NCI-H2196 treated with DMSO at 0.1 percent for 48 hours (cell line): ENCODE data around the gene BANF2.

ENCODE experiments used
- DNase-seq: peaks from one replicate; lab custom pipeline; 2025; ENCODE audit not compliant: unreplicated experiment; lab: John Stamatoyannopoulos, UW

Gene BANF2

GRCh38 chr20:17663486-17663885 lies 36.3 kb upstream of the BANF2 start:
- no peak for DNase-seq

GRCh38 chr20:17664025-17664633 lies 35.6 kb upstream of the BANF2 start:
- no peak for DNase-seq

- DNase-seq: no peak
These were observed 34.0 kb upstream of the BANF2 start for GRCh38 chr20:17665756-17666155.

- DNase-seq: no peak
These were observed 33.3 kb upstream of the BANF2 start for GRCh38 chr20:17666481-17666880.

- no peak for DNase-seq
These were observed 32.3 kb upstream of the BANF2 start for GRCh38 chr20:17667445-17667844.

GRCh38 chr20:17668432-17668831 lies 31.3 kb upstream of the BANF2 start:
- no peak for DNase-seq

- no peak for DNase-seq
These were observed 30.3 kb upstream of the BANF2 start for GRCh38 chr20:17669306-17669931.

- DNase-seq: no peak
These were observed 28.8 kb upstream of the BANF2 start for GRCh38 chr20:17671011-17671410.

GRCh38 chr20:17671565-17671964 lies 28.2 kb upstream of the BANF2 start:
- DNase-seq: no peak

GRCh38 chr20:17673084-17673483 lies 26.7 kb upstream of the BANF2 start:
- no peak for DNase-seq

- no peak for DNase-seq
These were observed 24.8 kb upstream of the BANF2 start for GRCh38 chr20:17674722-17675518.

GRCh38 chr20:17675519-17676377 lies 24.0 kb upstream of the BANF2 start:
- no peak for DNase-seq

GRCh38 chr20:17676378-17676759 lies 23.4 kb upstream of the BANF2 start:
- DNase-seq: no peak

- DNase-seq: no peak
These were observed 22.8 kb upstream of the BANF2 start for GRCh38 chr20:17676942-17677341.

- no peak for DNase-seq
These were observed 21.5 kb upstream of the BANF2 start for GRCh38 chr20:17678295-17678694.

GRCh38 chr20:17678886-17679285 lies 20.9 kb upstream of the BANF2 start:
- no peak for DNase-seq

GRCh38 chr20:17679941-17680835 lies 19.6 kb upstream of the BANF2 start:
- DNase-seq: no peak

- peak; percentile 40 for DNase-seq
These were observed 18.7 kb upstream of the BANF2 start for GRCh38 chr20:17680836-17681725.

- no peak for DNase-seq
These were observed 18.1 kb upstream of the BANF2 start for GRCh38 chr20:17681726-17682102.
